ENCODE results near the gene ARMC3. TPM values are rescaled to one million over a fixed set of nuclear protein-coding genes. Genes with fewer than 3 reads are reported as not detected.

The ARMC3 gene
- total and polyA plus RNA-seq, 2 experiments from 2014 or later: 0.24 TPM; not detected in 1

- Histone ChIP-seq H3K4me1 (ENCODE audit: insufficient read depth) (no peaks in the 10 kb centered on the region), H3K36me3 (ENCODE audit: insufficient read depth) (no peaks in the 10 kb centered on the region), H3K4me2 (no peak overlapping the region), H3K27me3 (ENCODE audit: insufficient read depth) (no peaks in the 10 kb centered on the region), H3K27ac (ENCODE audit: low read depth) (no peak overlapping the region), H3K9me2 (ENCODE audit: insufficient read depth) (no peaks in the 10 kb centered on the region), H4K20me1 (replicated peaks; ENCODE audit: insufficient read depth) (no peaks in the 10 kb centered on the region), H3K79me2 (replicated peaks; ENCODE audit: insufficient read depth) (no peaks in the 10 kb centered on the region), H3K4me3 (no peak overlapping the region), H2AFZ (0 out of 2 replicates have a peak overlapping the region, but pooled peaks have one; percentile 65), H3F3A (replicated peaks; ENCODE audit: low read depth) (no peaks in the 10 kb centered on the region)
- no peaks in the 10 kb centered on the region for H3K36me3 Mint-ChIP-seq (ENCODE audit: low read depth)
- no peak overlapping the region for H3K27ac Mint-ChIP-seq
- DNase-seq (ENCODE audit: low spot score) (no peak), ATAC-seq (no peak)
- TF ChIP-seq REST (IDR thresholded peaks at IDR 0.05; ENCODE audit: unreplicated experiment) (no peak), JUNB (IDR thresholded peaks at IDR 0.05; ENCODE audit: unreplicated experiment) (no peak), CREB1 (CRISPR knock-in tag; IDR thresholded peaks at IDR 0.05; ENCODE audit: low read depth) (no peak), ZNF331 (CRISPR knock-in tag; IDR thresholded peaks at IDR 0.05; ENCODE audit: low read depth) (no peak), NANOG (IDR thresholded peaks at IDR 0.05; ENCODE audit: borderline replicate concordance) (no peak), POLR2AphosphoS5 (IDR thresholded peaks at IDR 0.05; ENCODE audit: low read depth) (no peak), EZH2 (IDR thresholded peaks at IDR 0.05; ENCODE audit: low read depth, unreplicated experiment) (no peak), STAT1 (IDR thresholded peaks at IDR 0.05; ENCODE audit: unreplicated experiment) (no peak), CTCF (conservative IDR thresholded peaks at IDR 0.05; ENCODE audit: low read depth in 2 of 2) (no peak), EZH2phosphoT487 (IDR thresholded peaks at IDR 0.05; ENCODE audit: unreplicated experiment) (no peak), ZNF462 (CRISPR knock-in tag; IDR thresholded peaks at IDR 0.05) (no peak), ZNF114 (CRISPR knock-in tag; IDR thresholded peaks at IDR 0.05) (no peak), ETS1 (IDR thresholded peaks at IDR 0.05) (no peak)
- H3K4me1 Mint-ChIP-seq: no peaks in the 10 kb centered on the region
- H3K9me3 Mint-ChIP-seq: 0 out of 3 replicates have a peak, but pooled peaks cover 2% of the 10 kb centered on the region
- no peak overlapping the region for H3K4me3 Mint-ChIP-seq
- peaks cover 2% of the 10 kb centered on the region for H3K27me3 Mint-ChIP-seq (ENCODE audit: insufficient read depth, low read depth, poor library complexity)
Measured at GRCh38 chr10:23037561-23037960, 109.7 kb downstream of the ARMC3 start.

Data from GM23338 (cell line).